Cardiac fibroblast (primary cell): ENCODE results near the gene IGFLR1.

ENCODE experiments used
- DNase-seq, 2 donors: peaks; one replicate each; pipeline versions ENCODE4 v3.0.0 to v3.0.0-alpha.2; 2010; ENCODE audit warnings: low read depth in 2 of 2
- H3K4me3 ChIP-seq, 2 donors: replicated peaks in 1 of 2; 1 replicate in 1 of 2; 2 replicates in 1 of 2; pipeline ENCODE4 v1.5.1; 2011; ENCODE audit warnings: low read depth in 2 of 2, low read length in 2 of 2, mild to moderate bottlenecking in 2 of 2, moderate library complexity in 1 of 2
- TF ChIP-seq, protein P1 (sequence below): IDR thresholded peaks from one replicate; pipeline ENCODE4 v1.5.1; 2011; ENCODE audit warnings: low read depth, mild to moderate bottlenecking, low read length, inconsistent platforms

IGFLR1 gene

GRCh38 chr19:35721374-35721773 lies 20.9 kb downstream of the IGFLR1 start:
- TF ChIP-seq, protein P1, sequence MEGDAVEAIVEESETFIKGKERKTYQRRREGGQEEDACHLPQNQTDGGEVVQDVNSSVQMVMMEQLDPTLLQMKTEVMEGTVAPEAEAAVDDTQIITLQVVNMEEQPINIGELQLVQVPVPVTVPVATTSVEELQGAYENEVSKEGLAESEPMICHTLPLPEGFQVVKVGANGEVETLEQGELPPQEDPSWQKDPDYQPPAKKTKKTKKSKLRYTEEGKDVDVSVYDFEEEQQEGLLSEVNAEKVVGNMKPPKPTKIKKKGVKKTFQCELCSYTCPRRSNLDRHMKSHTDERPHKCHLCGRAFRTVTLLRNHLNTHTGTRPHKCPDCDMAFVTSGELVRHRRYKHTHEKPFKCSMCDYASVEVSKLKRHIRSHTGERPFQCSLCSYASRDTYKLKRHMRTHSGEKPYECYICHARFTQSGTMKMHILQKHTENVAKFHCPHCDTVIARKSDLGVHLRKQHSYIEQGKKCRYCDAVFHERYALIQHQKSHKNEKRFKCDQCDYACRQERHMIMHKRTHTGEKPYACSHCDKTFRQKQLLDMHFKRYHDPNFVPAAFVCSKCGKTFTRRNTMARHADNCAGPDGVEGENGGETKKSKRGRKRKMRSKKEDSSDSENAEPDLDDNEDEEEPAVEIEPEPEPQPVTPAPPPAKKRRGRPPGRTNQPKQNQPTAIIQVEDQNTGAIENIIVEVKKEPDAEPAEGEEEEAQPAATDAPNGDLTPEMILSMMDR: no peak
- DNase-seq: no peak
- H3K4me3 ChIP-seq: no peak overlapping the region

DNA sequence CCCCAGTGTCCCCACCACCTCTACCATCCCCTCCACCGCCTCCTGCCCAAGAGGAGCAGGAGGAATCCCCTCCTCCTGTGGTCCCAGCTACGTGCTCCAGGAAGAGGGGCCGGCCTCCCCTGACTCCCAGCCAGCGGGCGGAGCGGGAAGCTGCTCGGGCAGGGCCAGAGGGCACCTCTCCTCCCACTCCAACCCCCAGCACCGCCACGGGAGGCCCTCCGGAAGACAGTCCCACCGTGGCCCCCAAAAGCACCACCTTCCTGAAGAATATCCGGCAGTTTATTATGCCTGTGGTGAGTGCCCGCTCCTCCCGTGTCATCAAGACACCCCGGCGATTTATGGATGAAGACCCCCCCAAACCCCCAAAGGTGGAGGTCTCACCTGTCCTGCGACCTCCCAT lies 21.6 kb downstream of the IGFLR1 start:
- no peak overlapping the region for H3K4me3 ChIP-seq
- DNase-seq: no peak
- TF ChIP-seq, protein P1: no peak

GRCh38 chr19:35720163-35720524 lies 22.1 kb downstream of the IGFLR1 start:
- no peak for DNase-seq
- TF ChIP-seq, protein P1: no peak
- H3K4me3 ChIP-seq: no peak overlapping the region

- H3K4me3 ChIP-seq: peak overlapping the region; percentile 60 to 90
- TF ChIP-seq, protein P1: no peak
- no peak for DNase-seq
These were observed 22.7 kb downstream of the IGFLR1 start for GRCh38 chr19:35719402-35720162.

GRCh38 chr19:35718345-35719041 lies 23.8 kb downstream of the IGFLR1 start:
- peak overlapping the region; percentile 60 to 90 for H3K4me3 ChIP-seq
- peak; percentile 16 to 29 for DNase-seq
- TF ChIP-seq, protein P1: no peak

DNA sequence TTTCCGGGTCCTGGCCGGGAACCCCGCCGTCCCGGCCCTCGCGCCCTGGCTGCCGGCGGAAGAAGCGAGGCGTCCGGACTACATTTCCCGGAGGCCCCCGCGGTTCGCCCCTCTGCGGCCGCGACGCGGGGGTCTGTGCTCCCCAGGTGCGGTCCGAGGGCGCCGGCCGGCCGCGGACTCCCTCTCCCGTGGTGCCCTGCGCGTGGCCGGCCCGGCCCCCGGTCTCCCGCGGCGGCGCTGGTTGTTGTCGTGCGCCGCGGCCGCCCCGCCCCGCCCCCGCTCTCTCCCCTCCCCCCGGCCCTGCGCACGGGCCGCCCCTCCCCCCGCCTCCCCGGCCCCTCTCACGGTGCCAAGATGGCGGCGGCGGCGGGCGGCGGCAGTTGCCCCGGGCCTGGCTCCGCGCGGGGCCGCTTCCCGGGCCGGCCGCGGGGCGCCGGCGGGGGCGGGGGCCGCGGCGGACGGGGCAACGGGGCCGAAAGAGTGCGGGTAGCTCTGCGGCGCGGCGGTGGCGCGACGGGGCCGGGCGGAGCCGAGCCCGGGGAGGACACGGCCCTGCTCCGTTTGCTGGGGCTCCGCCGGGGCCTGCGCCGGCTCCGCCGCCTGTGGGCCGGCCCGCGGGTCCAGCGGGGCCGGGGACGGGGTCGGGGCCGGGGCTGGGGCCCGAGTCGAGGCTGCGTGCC lies 24.4 kb downstream of the IGFLR1 start, which contains the start of gene KMT2B:
Gene KMT2B, plus strand, starts transcription at position 339 of the 680 bp plus-strand sequence. Its CDS starts 16 bp downstream, at position 355.
- peak in 1 of 2 donors; percentile 98 for DNase-seq
- peak within 1 kb of the TSS; percentile 60 to 90 for H3K4me3 ChIP-seq
- TF ChIP-seq, protein P1: no peak
